ENCODE results near the gene SLC34A1.
A peak's percentile ranks its signal among the peaks of the same experiment; 100 is the strongest.

SLC34A1 gene

GRCh38 chr5:177447066-177447610 is 62.9 kb downstream of the SLC34A1 start:
- DNase-seq, result peak; percentile 84

- peak; percentile 34 for DNase-seq
These were observed 63.5 kb downstream of the SLC34A1 start for GRCh38 chr5:177447611-177448243.

Data from CD4-positive, alpha-beta T cell treated with Interferon gamma for 1 hour (primary cell).